HepG2 (cell line): ENCODE measurements around the gene TAS2R1. TPM values are rescaled to one million over a fixed set of nuclear protein-coding genes. Genes with fewer than 3 reads are reported as not detected.

ENCODE experiments used
- ATAC-seq: fragments of 200-7000 bp; cut with Tn5 transposase; 3 replicates; pipeline ENCODE4 v1.9.1; 2020; ENCODE audit warnings: mild to moderate bottlenecking, moderate library complexity
- BruUV-seq: library from RNA; stranded (reverse); fragments of 400-500 nt; replicated peaks from 2 replicates; lab custom pipeline; 2021; lab: Mats Ljungman, UMichigan
- CTCF ChIA-PET: fragments of 300-600 bp; formaldehyde crosslinking; extraction: SDS; loops from one replicate; lab custom pipeline; 2021; ENCODE audit warnings: low total read pairs, inconsistent platforms, low intra/inter-chr PET ratio; lab: Yijun Ruan, JAX
- POLR2A ChIA-PET: fragments of 350-600 bp; sonication (Branson Sonifier 250); formaldehyde crosslinking; loops from one replicate; lab custom pipeline; 2020; ENCODE audit warnings: antibody characterized with exemption, inconsistent platforms; lab: Yijun Ruan, JAX
- DNase-seq: peaks from one replicate; pipeline ENCODE4 v3.0.0-alpha.2; 2015; ENCODE audit warnings: low spot score
- FAIRE-seq: peaks from 3 replicates; lab custom pipeline; 2011; peaks lifted over from hg19 to GRCh38; lab: Jason Lieb, UNC
- H2AFZ ChIP-seq: one replicate; pipeline ENCODE4 v1.6.1; 2011; ENCODE audit warnings: low read length, inconsistent platforms
- H3K27ac ChIP-seq: fragments of 300-600 bp; 3 replicates; pipeline ENCODE4 v1.8.0; 2011; ENCODE audit warnings: mixed run types, mild to moderate bottlenecking, mixed read lengths, low read length, inconsistent platforms; ENCODE audit not compliant: insufficient read depth; ENCODE audit errors: extremely low read length
- H3K27me3 ChIP-seq, 2 experiments: fragments of 200-600 bp in 1 of 2; 2 replicates in 1 of 2; 3 replicates in 1 of 2; pipeline versions ENCODE4 v1.6.0 to v1.8.0; 2011; ENCODE audit warnings: low read length in 2 of 2, mild to moderate bottlenecking in 2 of 2, moderate library complexity in 2 of 2, inconsistent platforms in 1 of 2; ENCODE audit not compliant: insufficient read depth in 2 of 2, control insufficient read depth in 1 of 2
- H3K36me3 ChIP-seq, 2 experiments: fragments of 200-600 bp in 1 of 2; replicated peaks in 1 of 2; 2 replicates in 1 of 2; 3 replicates in 1 of 2; pipeline versions ENCODE4 v1.5.1 to v1.8.0; 2011; ENCODE audit warnings: low read length in 2 of 2, inconsistent platforms in 1 of 2; ENCODE audit not compliant: insufficient read depth in 2 of 2, control insufficient read depth in 1 of 2
- H3K4me1 ChIP-seq: 2 replicates; pipeline ENCODE4 v1.5.1; 2012; ENCODE audit warnings: low read length, inconsistent platforms; ENCODE audit not compliant: insufficient read depth
- H3K4me2 ChIP-seq: 2 replicates; pipeline ENCODE4 v1.6.0; 2011; ENCODE audit warnings: low read depth, low read length, inconsistent platforms
- H3K4me3 ChIP-seq, 3 experiments: fragments of 200-600 bp in 1 of 3; sonication (generic), shearing (Covaris generic) in 1 of 3; replicated peaks in 1 of 3; 2 replicates each; pipeline ENCODE4 v1.5.1; 2011 to 2016; ENCODE audit warnings: low read length in 3 of 3, inconsistent platforms in 2 of 3, low read depth in 2 of 3, mild to moderate bottlenecking in 2 of 3, control low read depth in 1 of 3, mixed read lengths in 1 of 3; ENCODE audit not compliant: insufficient read depth in 1 of 3
- H3K79me2 ChIP-seq: one replicate; pipeline ENCODE4 v1.6.1; 2011; ENCODE audit warnings: low read length, inconsistent platforms; ENCODE audit not compliant: insufficient read depth
- H3K9ac ChIP-seq: 2 replicates; pipeline ENCODE4 v1.6.0; 2011; ENCODE audit warnings: mild to moderate bottlenecking, low read depth, low read length, inconsistent platforms; ENCODE audit not compliant: insufficient read depth
- H3K9me3 ChIP-seq: 2 replicates; pipeline ENCODE4 v1.5.1; 2012; ENCODE audit warnings: mild to moderate bottlenecking, low read length
- H4K20me1 ChIP-seq: 2 replicates; pipeline ENCODE4 v1.6.0; 2011; ENCODE audit warnings: inconsistent platforms, mild to moderate bottlenecking, low read length, moderate library complexity; ENCODE audit not compliant: insufficient read depth
- HIC2 ChIP-seq: sonication (generic); formaldehyde crosslinking; IDR thresholded peaks from 2 replicates; pipeline ENCODE4 v1.9.0; 2022; ENCODE audit warnings: low read depth, missing genetic modification reagents
- SRSF9 ChIP-seq: fragments of 200-400 bp; formaldehyde crosslinking; IDR thresholded peaks from 2 replicates; pipeline ENCODE4 v1.6.1; 2018; ENCODE audit warnings: borderline replicate concordance, mild to moderate bottlenecking, low read depth, low read length; ENCODE audit not compliant: insufficient read depth, poor library complexity, severe bottlenecking
- ZFP36L2 ChIP-seq: sonication (generic); formaldehyde crosslinking; IDR thresholded peaks from 2 replicates; pipeline ENCODE4 v1.4.0; 2020; ENCODE audit warnings: missing genetic modification reagents
- WGBS: methylation state at CpG from one replicate; pipeline ENCODE4 v1.1.6; 2017; ENCODE audit warnings: low lambda C conversion rate; 5-methylcytosine and 5-hydroxymethylcytosine counted together
- in situ Hi-C: cut with HindIII; loops from 2 replicates; pipeline ENCODE4 v1.10.0; 2017; ENCODE audit warnings: low pct_unique_long_range_greater_than_20kb; ENCODE audit not compliant: extremely low pct_ligation_motif_present
- intact Hi-C: fragments of 100-400 bp; cut with micrococcal nuclease; formaldehyde crosslinking; loops from one replicate; pipeline ENCODE4 v1.10.0; 2022; ENCODE audit not compliant: unreplicated experiment
- polyA plus RNA-seq, 8 experiments: library from polyadenylated mRNA; depleted of rRNA in 3 of 8; stranded (reverse) in 7 of 8; unstranded in 1 of 8; fragments of >200 nt; fragmentation: Illumina TruSeq in 4 of 8; extraction: Trizol in 4 of 8; gene quantifications; 2 replicates each; pipeline versions ENCODE4 v1.2.1 to v1.2.3, GENCODE V29; 2011 to 2016; ENCODE audit warnings: low read depth in 4 of 8, missing spikeins in 1 of 8, mixed read lengths in 1 of 8; ENCODE audit not compliant: insufficient read depth in 1 of 8
- total RNA-seq, 5 experiments: library from RNA; depleted of rRNA; stranded (reverse); fragments of >200 nt; fragmentation: Illumina TruSeq; extraction: Trizol; gene quantifications; 2 replicates each; pipeline ENCODE4 v1.2.3, GENCODE V29; 2016; ENCODE audit warnings: low read depth in 1 of 5
- TF ChIP-seq, protein P1 (sequence below): IDR thresholded peaks from 2 replicates; pipeline ENCODE4 v1.6.1; 2012; ENCODE audit warnings: low read depth, low read length, improper control_type of control experiment
- TF ChIP-seq, protein P2 (sequence below): sonication (generic); formaldehyde crosslinking; IDR thresholded peaks from 2 replicates; pipeline ENCODE4 v1.4.0; 2020; ENCODE audit warnings: mild to moderate bottlenecking, missing genetic modification reagents

TAS2R1 gene
- total and polyA plus RNA-seq, 2 of the 13 experiments (the other 11 are each of a cell fraction or from before 2014, with no cell fraction given): not detected

DNA sequence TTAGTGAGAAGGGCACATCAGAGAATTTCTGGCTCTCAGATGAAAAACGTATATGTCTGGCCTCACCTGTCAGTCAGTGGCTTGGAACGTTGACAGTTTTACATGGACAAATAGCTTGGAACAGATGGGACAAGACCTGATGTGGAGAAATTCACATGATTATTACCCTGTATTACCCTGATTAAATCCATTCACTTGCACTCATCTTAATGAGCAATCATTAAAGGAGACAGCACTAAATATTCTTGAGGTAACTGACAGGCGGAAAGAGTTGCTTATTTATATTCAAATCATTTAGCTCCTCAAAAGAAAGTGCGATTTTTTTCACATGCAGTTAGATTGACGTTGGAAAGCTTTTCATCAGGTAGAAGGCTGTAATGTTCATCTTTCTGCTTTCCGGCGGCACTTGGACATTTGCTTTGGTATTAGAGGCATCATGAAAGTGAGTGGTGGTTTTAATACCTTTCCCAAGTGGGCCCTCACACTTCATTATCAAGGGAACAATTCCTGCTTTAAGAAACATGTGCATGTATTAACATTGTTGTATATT lies 11.7 kb upstream of the TAS2R1 start:
- Histone ChIP-seq H3K9me3 (peaks cover 18% of the 10 kb centered on the region), H3K27ac (no peak overlapping the region), H3K4me1 (no peaks in the 10 kb centered on the region), H3K79me2 (no peaks in the 10 kb centered on the region), H3K4me3 (no peak overlapping the region), H4K20me1 (no peaks in the 10 kb centered on the region), H3K4me2 (no peak overlapping the region), H3K36me3 (no peaks in the 10 kb centered on the region), H3K27me3 (no peaks in the 10 kb centered on the region), H3K9ac (no peak overlapping the region), H2AFZ (no peak overlapping the region)
- ATAC-seq: no peak
- no peak for DNase-seq
- intact Hi-C loops (no loop called here), in situ Hi-C loops (no loop called here)
- no peak for FAIRE-seq
- TF ChIP-seq ZFP36L2 (CRISPR knock-in tag): no peak
- TF ChIP-seq, protein P1, sequence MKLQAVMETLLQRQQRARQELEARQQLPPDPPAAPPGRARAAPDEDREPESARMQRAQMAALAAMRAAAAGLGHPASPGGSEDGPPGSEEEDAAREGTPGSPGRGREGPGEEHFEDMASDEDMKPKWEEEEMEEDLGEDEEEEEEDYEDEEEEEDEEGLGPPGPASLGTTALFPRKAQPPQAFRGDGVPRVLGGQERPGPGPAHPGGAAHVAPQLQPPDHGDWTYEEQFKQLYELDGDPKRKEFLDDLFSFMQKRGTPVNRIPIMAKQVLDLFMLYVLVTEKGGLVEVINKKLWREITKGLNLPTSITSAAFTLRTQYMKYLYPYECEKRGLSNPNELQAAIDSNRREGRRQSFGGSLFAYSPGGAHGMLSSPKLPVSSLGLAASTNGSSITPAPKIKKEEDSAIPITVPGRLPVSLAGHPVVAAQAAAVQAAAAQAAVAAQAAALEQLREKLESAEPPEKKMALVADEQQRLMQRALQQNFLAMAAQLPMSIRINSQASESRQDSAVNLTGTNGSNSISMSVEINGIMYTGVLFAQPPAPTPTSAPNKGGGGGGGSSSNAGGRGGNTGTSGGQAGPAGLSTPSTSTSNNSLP: no peak
- no peak for TF ChIP-seq HIC2
- TF ChIP-seq, protein P2, sequence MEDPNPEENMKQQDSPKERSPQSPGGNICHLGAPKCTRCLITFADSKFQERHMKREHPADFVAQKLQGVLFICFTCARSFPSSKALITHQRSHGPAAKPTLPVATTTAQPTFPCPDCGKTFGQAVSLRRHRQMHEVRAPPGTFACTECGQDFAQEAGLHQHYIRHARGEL (CRISPR knock-in tag): no peak
- no peak for TF ChIP-seq SRSF9
- ChIA-PET CTCF (no interaction called here), POLR2A (no interaction called here)
- 4% methylated on average over 7 of the region's 7 CpGs for WGBS
- no TSS peak for BruUV-seq
